Stomach (tissue), 9 donors: ENCODE data around the gene TENM4. TPM values are rescaled to one million over a fixed set of nuclear protein-coding genes. Genes with fewer than 3 reads are reported as not detected.

Experiments used
- DNase-seq, 2 donors: peaks; one replicate each; pipeline versions ENCODE4 v3.0.0 to v3.0.0-alpha.2; 2013 to 2019
- H3K27ac ChIP-seq, 5 donors: fragments of 200-600 bp in 4 of 5; sonication (generic) in 4 of 5; one replicate each; pipeline ENCODE4 v1.5.1; 2013 to 2019; ENCODE audit warnings: mild to moderate bottlenecking in 1 of 5, moderate library complexity in 1 of 5
- H3K27me3 ChIP-seq, 3 donors: fragments of 200-600 bp; sonication (generic); one replicate each; pipeline ENCODE4 v1.5.1; 2017 to 2019; ENCODE audit warnings: mixed run types in 1 of 3
- H3K36me3 ChIP-seq, 4 donors: fragments of 200-600 bp; sonication (generic); 1 replicate in 3 of 4; 2 replicates in 1 of 4; pipeline ENCODE4 v1.5.1; 2016 to 2019
- H3K4me1 ChIP-seq, 4 donors: fragments of 200-600 bp; sonication (generic); one replicate each; pipeline ENCODE4 v1.5.1; 2016 to 2019
- H3K4me3 ChIP-seq, 4 donors: fragments of 200-600 bp; sonication (generic) in 3 of 4; one replicate each; pipeline ENCODE4 v1.5.1; 2016 to 2019; ENCODE audit warnings: mild to moderate bottlenecking in 1 of 4
- H3K9me3 ChIP-seq, 4 donors: fragments of 200-600 bp; sonication (generic); one replicate each; pipeline ENCODE4 v1.5.1; 2016 to 2019
- CTCF ChIP-seq, 7 experiments: fragments of 450-650 bp in 4 of 7; fragments of 200-600 bp in 3 of 7; sonication (generic) in 3 of 7; IDR thresholded peaks; one replicate each; pipeline ENCODE4 v1.5.1; 2016 to 2019; ENCODE audit warnings: antibody characterized with exemption in 7 of 7, control low read depth in 2 of 7, mild to moderate bottlenecking in 1 of 7
- EP300 ChIP-seq: sonication (generic); formaldehyde crosslinking; IDR thresholded peaks from one replicate; pipeline ENCODE4 v1.6.1; 2017; ENCODE audit warnings: antibody characterized with exemption
- POLR2A ChIP-seq, 4 donors: fragments of 450-650 bp; IDR thresholded peaks; one replicate each; pipeline ENCODE4 v1.6.1; 2016; ENCODE audit warnings: antibody characterized with exemption in 4 of 4, control low read depth in 2 of 4, mild to moderate bottlenecking in 1 of 4, moderate library complexity in 1 of 4
- POLR2AphosphoS5 ChIP-seq, 3 donors: sonication (generic); formaldehyde crosslinking; IDR thresholded peaks; one replicate each; pipeline ENCODE4 v1.6.1; 2016; ENCODE audit warnings: antibody characterized with exemption in 3 of 3
- WGBS, 5 donors: extraction: QIAGEN DNeasy Blood & Tissue Kit in 3 of 5; methylation state at CpG; one replicate each; pipeline versions ENCODE4 v1.1.5 to v1.1.7; 2013 to 2018; 5-methylcytosine and 5-hydroxymethylcytosine counted together
- intact Hi-C: fragments of 100-400 bp; cut with DNase I; formaldehyde crosslinking; loops from one replicate; pipeline ENCODE4 v1.15.1; 2023; ENCODE audit warnings: low total_unique reads
- polyA plus RNA-seq, 3 donors: library from polyadenylated mRNA; stranded (reverse); fragments of 200-250 nt; gene quantifications; one replicate each; pipeline ENCODE4 v1.2.3, GENCODE V29; 2013
- total RNA-seq, 5 donors: library from RNA; depleted of rRNA; stranded (reverse); fragments of >200 nt; gene quantifications; one replicate each; pipeline versions ENCODE4 v1.1.0 to v1.2.3, GENCODE V29; 2014 to 2016
- donor health status: healthy with polysubstance abuse.
- donor health status: Bipolar disorder and iron deficiency.
- donor health status: healthy.

The TENM4 gene
- total and polyA plus RNA-seq, 8 donors: 0.06 to 13.2 (median 0.87) TPM; not detected in 1

- 47 to 54% (median 53%) methylated on average over 4 of the region's 4 CpGs for WGBS, 5 donors
- Histone ChIP-seq H3K4me1 (no peaks in the 10 kb centered on the region), H3K27me3 (no peaks in the 10 kb centered on the region), H3K9me3 (no peaks in the 10 kb centered on the region), H3K36me3 (no peaks in the 10 kb centered on the region), H3K27ac (no peak overlapping the region), H3K4me3 (no peak overlapping the region)
- DNase-seq: peak in 1 of 2 donors; percentile 16
- TF ChIP-seq POLR2A (IDR thresholded peaks at IDR 0.05) (no peak), EP300 (no peak), CTCF (IDR thresholded peaks at IDR 0.05) (no peak), POLR2AphosphoS5 (IDR thresholded peaks at IDR 0.05) (no peak)
- intact Hi-C loops: no loop called here
Measured at GRCh38 chr11:78759071-78759470, 681.8 kb downstream of the TENM4 start.

GRCh38 chr11:78753297-78753696 lies 687.5 kb downstream of the TENM4 start:
- Histone ChIP-seq H3K27me3 (no peaks in the 10 kb centered on the region), H3K27ac (no peak overlapping the region), H3K4me3 (no peak overlapping the region), H3K9me3 (no peaks in the 10 kb centered on the region), H3K36me3 (no peaks in the 10 kb centered on the region), H3K4me1 (no peaks in the 10 kb centered on the region)
- no peak for TF ChIP-seq CTCF (IDR thresholded peaks at IDR 0.05)
- TF ChIP-seq POLR2AphosphoS5 (IDR thresholded peaks at IDR 0.05): no peak
- no peak for TF ChIP-seq POLR2A (IDR thresholded peaks at IDR 0.05)
- no peak for TF ChIP-seq EP300
- DNase-seq: no peak
- 70 to 93% (median 75%) methylated on average over 1 of the region's 1 CpG for WGBS, 5 donors
- intact Hi-C loops: no loop called here

- no peak for TF ChIP-seq POLR2A (IDR thresholded peaks at IDR 0.05)
- no peak for TF ChIP-seq POLR2AphosphoS5 (IDR thresholded peaks at IDR 0.05)
- no peak for TF ChIP-seq CTCF (IDR thresholded peaks at IDR 0.05)
- no peak for TF ChIP-seq EP300
- Histone ChIP-seq H3K36me3 (no peaks in the 10 kb centered on the region), H3K4me3 (no peak overlapping the region), H3K9me3 (no peaks in the 10 kb centered on the region), H3K27ac (no peak overlapping the region), H3K27me3 (no peaks in the 10 kb centered on the region), H3K4me1 (no peaks in the 10 kb centered on the region)
- no peak for DNase-seq
- intact Hi-C loops: no loop called here
- WGBS, 5 donors: 59 to 72% (median 65%) methylated on average over 2 of the region's 2 CpGs
Measured at GRCh38 chr11:78752494-78752893, 688.3 kb downstream of the TENM4 start.

- WGBS, 5 donors: 74 to 78% (median 78%) methylated on average over 7 of the region's 7 CpGs
- TF ChIP-seq POLR2AphosphoS5 (IDR thresholded peaks at IDR 0.05) (no peak), POLR2A (IDR thresholded peaks at IDR 0.05) (no peak), CTCF (IDR thresholded peaks at IDR 0.05) (no peak), EP300 (no peak)
- H3K27ac ChIP-seq: no peak overlapping the region
- no peak overlapping the region for H3K4me3 ChIP-seq
- intact Hi-C loops: no loop called here
- H3K27me3 ChIP-seq: no peaks in the 10 kb centered on the region
- H3K9me3 ChIP-seq: no peaks in the 10 kb centered on the region
- no peak for DNase-seq
- H3K36me3 ChIP-seq: no peaks in the 10 kb centered on the region
- no peaks in the 10 kb centered on the region for H3K4me1 ChIP-seq
Measured at GRCh38 chr11:78748918-78749690, 691.7 kb downstream of the TENM4 start.
